22Rv1 (cell line): Measurements from ENCODE around the gene PRTN3.

ENCODE experiments used
- ZFX ChIP-seq: fragments of 450-650 bp; IDR thresholded peaks from 2 replicates; pipeline ENCODE4 v1.6.1; 2017; ENCODE audit warnings: antibody characterized with exemption, borderline replicate concordance
- TF ChIP-seq, protein P1 (sequence below): fragments of 450-650 bp; IDR thresholded peaks from 2 replicates; pipeline ENCODE4 v1.5.1; 2017; ENCODE audit warnings: mild to moderate bottlenecking

GRCh38 chr19:840519-841206, at the start of gene PRTN3:
- TF ChIP-seq, protein P1, sequence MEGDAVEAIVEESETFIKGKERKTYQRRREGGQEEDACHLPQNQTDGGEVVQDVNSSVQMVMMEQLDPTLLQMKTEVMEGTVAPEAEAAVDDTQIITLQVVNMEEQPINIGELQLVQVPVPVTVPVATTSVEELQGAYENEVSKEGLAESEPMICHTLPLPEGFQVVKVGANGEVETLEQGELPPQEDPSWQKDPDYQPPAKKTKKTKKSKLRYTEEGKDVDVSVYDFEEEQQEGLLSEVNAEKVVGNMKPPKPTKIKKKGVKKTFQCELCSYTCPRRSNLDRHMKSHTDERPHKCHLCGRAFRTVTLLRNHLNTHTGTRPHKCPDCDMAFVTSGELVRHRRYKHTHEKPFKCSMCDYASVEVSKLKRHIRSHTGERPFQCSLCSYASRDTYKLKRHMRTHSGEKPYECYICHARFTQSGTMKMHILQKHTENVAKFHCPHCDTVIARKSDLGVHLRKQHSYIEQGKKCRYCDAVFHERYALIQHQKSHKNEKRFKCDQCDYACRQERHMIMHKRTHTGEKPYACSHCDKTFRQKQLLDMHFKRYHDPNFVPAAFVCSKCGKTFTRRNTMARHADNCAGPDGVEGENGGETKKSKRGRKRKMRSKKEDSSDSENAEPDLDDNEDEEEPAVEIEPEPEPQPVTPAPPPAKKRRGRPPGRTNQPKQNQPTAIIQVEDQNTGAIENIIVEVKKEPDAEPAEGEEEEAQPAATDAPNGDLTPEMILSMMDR, result no peak
- TF ChIP-seq ZFX, result no peak
